PC-3 (cell line): ENCODE data around the gene TGFBR3L. TPM values are rescaled to one million over a fixed set of nuclear protein-coding genes. Genes with fewer than 3 reads are reported as not detected.
A peak's percentile ranks its signal among the peaks of the same experiment; 100 is the strongest.

ENCODE experiments used
- ATAC-seq: fragments of 200-7000 bp; cut with Tn5 transposase; 2 replicates; pipeline ENCODE4 v1.9.1; 2020; ENCODE audit warnings: mild to moderate bottlenecking, moderate library complexity
- BruUV-seq: library from RNA; stranded (reverse); fragments of 400-500 nt; replicated peaks from 2 replicates; lab custom pipeline; 2021; lab: Mats Ljungman, UMichigan
- CTCF ChIA-PET: fragments of 300-600 bp; sonication (Branson Sonifier 250); formaldehyde crosslinking; loops from one replicate; lab custom pipeline; 2022; ENCODE audit warnings: antibody characterized with exemption; lab: Charles Lee
- POLR2A ChIA-PET: fragments of 300-600 bp; sonication (Branson Sonifier 250); formaldehyde crosslinking; loops from one replicate; lab custom pipeline; 2022; ENCODE audit warnings: antibody characterized with exemption; ENCODE audit not compliant: unreplicated experiment; lab: Charles Lee
- DNase-seq: peaks from one replicate; pipeline ENCODE4 v3.0.0-alpha.2; 2015
- H2AFZ ChIP-seq: fragments of 300-600 bp; sonication (generic); 2 replicates; pipeline ENCODE4 v1.6.0; 2016; ENCODE audit warnings: antibody characterized with exemption, low read length
- H3F3A ChIP-seq: fragments of 300-600 bp; sonication (generic); one replicate; pipeline ENCODE4 v1.6.0; 2017; ENCODE audit warnings: antibody characterized with exemption, low read length, control low read depth, mild to moderate bottlenecking; ENCODE audit not compliant: unreplicated experiment
- H3K27ac ChIP-seq: fragments of 300-600 bp; sonication (generic); 2 replicates; pipeline ENCODE4 v1.5.1; 2016; ENCODE audit warnings: mild to moderate bottlenecking, low read length
- H3K27me3 ChIP-seq: fragments of 300-600 bp; sonication (generic); 2 replicates; pipeline ENCODE4 v1.6.1; 2016; ENCODE audit warnings: low read length, mixed read lengths
- H3K36me3 ChIP-seq: fragments of 300-600 bp; sonication (generic); 2 replicates; pipeline ENCODE4 v1.6.1; 2016; ENCODE audit warnings: low read depth, mixed run types, low read length, mixed read lengths
- H3K4me1 ChIP-seq: fragments of 300-600 bp; sonication (generic); 2 replicates; pipeline ENCODE4 v1.5.1; 2016; ENCODE audit warnings: low read length; ENCODE audit not compliant: insufficient read depth
- H3K4me2 ChIP-seq: fragments of 300-600 bp; sonication (generic); 2 replicates; pipeline ENCODE4 v1.6.0; 2016; ENCODE audit warnings: low read length
- H3K4me3 ChIP-seq: fragments of 300-600 bp; sonication (generic); 2 replicates; pipeline ENCODE4 v1.5.1; 2016; ENCODE audit warnings: mild to moderate bottlenecking, low read length, mixed read lengths
- H3K79me2 ChIP-seq: fragments of 300-600 bp; sonication (generic); 2 replicates; pipeline ENCODE4 v1.6.1; 2017; ENCODE audit warnings: low read length, mixed read lengths
- H3K9ac ChIP-seq: fragments of 300-600 bp; sonication (generic); 2 replicates; pipeline ENCODE4 v1.6.0; 2016; ENCODE audit warnings: mild to moderate bottlenecking, low read length
- H3K9me2 ChIP-seq: fragments of 300-600 bp; sonication (generic); replicated peaks from 2 replicates; pipeline ENCODE4 v1.6.1; 2016; ENCODE audit warnings: mixed run types, low read length, mixed read lengths
- H3K9me3 ChIP-seq: fragments of 300-600 bp; sonication (generic); 2 replicates; pipeline ENCODE4 v1.6.1; 2016; ENCODE audit warnings: low read length, mixed read lengths
- H4K20me1 ChIP-seq: fragments of 300-600 bp; sonication (generic); 2 replicates; pipeline ENCODE4 v1.6.1; 2016; ENCODE audit warnings: low read length, mixed read lengths
- EZH2 ChIP-seq: fragments of 300-600 bp; sonication (generic); IDR thresholded peaks from one replicate; pipeline ENCODE4 v1.6.1; 2017; ENCODE audit warnings: antibody characterized with exemption, mild to moderate bottlenecking, low read length; ENCODE audit not compliant: unreplicated experiment
- EZH2phosphoT487 ChIP-seq: fragments of 300-600 bp; sonication (generic); IDR thresholded peaks from 2 replicates; pipeline ENCODE4 v1.6.1; 2018; ENCODE audit warnings: mild to moderate bottlenecking, antibody characterized with exemption, low read length, borderline replicate concordance
- intact Hi-C: fragments of 100-400 bp; cut with micrococcal nuclease; formaldehyde crosslinking; loops from 2 replicates; pipeline ENCODE4 v1.9.0; 2023
- total RNA-seq: library from RNA; depleted of rRNA; stranded (reverse); fragments of >200 nt; gene quantifications from 2 replicates; pipeline ENCODE4 v1.2.3, GENCODE V29; 2014
- TF ChIP-seq, protein P1 (sequence below): fragments of 300-600 bp; sonication (generic); conservative IDR thresholded peaks from 2 replicates; pipeline ENCODE4 v1.5.1; 2017; ENCODE audit warnings: antibody characterized with exemption, low read depth, mild to moderate bottlenecking, low read length

Gene TGFBR3L
- total RNA-seq, 1 experiment from 2014 or later: 10.5 TPM

GRCh38 chr19:7920519-7921301 lies 6.1 kb downstream of the TGFBR3L start:
- POLR2A ChIA-PET: interaction anchor here (0.5 to 1.5 kb wide), 8 partner anchors 8 to 465 kb away, joined by 3 to 26 read pairs (median 7); partner anchors contain the start of genes LRRC8E, MAP2K7 and TIMM44
- intact Hi-C loops: loop anchor here (1.0 to 2.0 kb wide), 2 partner anchors 17 to 52 kb away; partner anchors contain the start of gene MAP2K7
- H3K4me2 ChIP-seq: peak overlapping the region; percentile 89
- no peaks in the 10 kb centered on the region for H3K27me3 ChIP-seq
- peaks cover 38% of the 10 kb centered on the region for H3K4me1 ChIP-seq
- H4K20me1 ChIP-seq: 0 out of 2 replicates have a peak, but pooled peaks cover 4% of the 10 kb centered on the region
- peak overlapping the region; percentile 77 for H3K27ac ChIP-seq
- H3K36me3 ChIP-seq: no peaks in the 10 kb centered on the region; the same call in 1 of the 2 replicates
- TF ChIP-seq EZH2 (no peak), EZH2phosphoT487 (no peak)
- TF ChIP-seq, protein P1, sequence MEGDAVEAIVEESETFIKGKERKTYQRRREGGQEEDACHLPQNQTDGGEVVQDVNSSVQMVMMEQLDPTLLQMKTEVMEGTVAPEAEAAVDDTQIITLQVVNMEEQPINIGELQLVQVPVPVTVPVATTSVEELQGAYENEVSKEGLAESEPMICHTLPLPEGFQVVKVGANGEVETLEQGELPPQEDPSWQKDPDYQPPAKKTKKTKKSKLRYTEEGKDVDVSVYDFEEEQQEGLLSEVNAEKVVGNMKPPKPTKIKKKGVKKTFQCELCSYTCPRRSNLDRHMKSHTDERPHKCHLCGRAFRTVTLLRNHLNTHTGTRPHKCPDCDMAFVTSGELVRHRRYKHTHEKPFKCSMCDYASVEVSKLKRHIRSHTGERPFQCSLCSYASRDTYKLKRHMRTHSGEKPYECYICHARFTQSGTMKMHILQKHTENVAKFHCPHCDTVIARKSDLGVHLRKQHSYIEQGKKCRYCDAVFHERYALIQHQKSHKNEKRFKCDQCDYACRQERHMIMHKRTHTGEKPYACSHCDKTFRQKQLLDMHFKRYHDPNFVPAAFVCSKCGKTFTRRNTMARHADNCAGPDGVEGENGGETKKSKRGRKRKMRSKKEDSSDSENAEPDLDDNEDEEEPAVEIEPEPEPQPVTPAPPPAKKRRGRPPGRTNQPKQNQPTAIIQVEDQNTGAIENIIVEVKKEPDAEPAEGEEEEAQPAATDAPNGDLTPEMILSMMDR: no peak
- BruUV-seq: no TSS peak
- H2AFZ ChIP-seq: peak overlapping the region; percentile 88
- ATAC-seq (peak; percentile 33), DNase-seq (peak; percentile 96)
- CTCF ChIA-PET: interaction anchor here (0.5 to 2.6 kb wide), 8 partner anchors 8 to 398 kb away, joined by 3 to 19 read pairs (median 6); partner anchors contain the start of genes MAP2K7 and TIMM44
- H3K9me2 ChIP-seq: no peaks in the 10 kb centered on the region
- no peaks in the 10 kb centered on the region for H3K9me3 ChIP-seq
- no peaks in the 10 kb centered on the region for H3F3A ChIP-seq
- H3K4me3 ChIP-seq: peak overlapping the region; percentile 87
- H3K9ac ChIP-seq: peak overlapping the region; percentile 67
- H3K79me2 ChIP-seq: peaks cover 9% of the 10 kb centered on the region; the same call in 1 of the 2 replicates

DNA sequence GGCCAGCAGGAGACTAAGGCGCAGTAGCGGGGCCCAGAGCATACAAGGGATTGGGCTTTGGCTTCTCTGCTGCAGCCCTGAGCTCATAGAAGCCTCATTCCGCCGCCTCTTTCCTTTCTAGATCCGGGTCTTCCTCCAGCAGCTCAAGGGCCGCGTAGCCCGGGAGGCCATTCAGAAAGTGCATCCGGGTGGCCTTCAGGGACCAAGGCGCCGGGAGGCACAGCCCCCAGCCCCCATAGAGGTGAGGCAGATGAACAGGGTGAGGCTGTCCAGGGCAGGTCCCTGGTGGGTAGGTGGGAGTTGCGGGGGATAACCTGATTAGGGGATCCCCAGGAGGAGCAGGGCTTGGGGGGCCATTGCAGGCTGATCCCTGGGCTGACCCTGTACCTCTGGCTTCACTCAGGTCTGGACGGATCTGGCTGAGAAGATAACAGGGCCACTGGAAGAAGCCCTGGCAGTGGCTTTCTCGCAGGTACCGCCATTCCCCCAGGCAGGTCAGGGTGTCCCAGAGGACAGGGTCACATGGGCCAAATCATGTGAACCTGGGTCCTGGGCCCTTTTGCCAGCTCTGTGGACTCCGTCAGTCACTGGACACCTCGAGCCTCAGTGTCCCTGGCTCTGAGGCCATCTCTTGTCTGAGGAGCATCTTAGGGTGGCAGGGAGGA lies 6.8 kb downstream of the TGFBR3L start:
- TSS peak; percentile 77 for BruUV-seq
- ATAC-seq: no peak
- H2AFZ ChIP-seq: peak overlapping the region; percentile 88
- H3K36me3 ChIP-seq: no peaks in the 10 kb centered on the region; the same call in 1 of the 2 replicates
- no peak for DNase-seq
- ChIA-PET POLR2A (interaction anchor here (0.5 to 1.5 kb wide), 3 partner anchors 7 to 114 kb away, joined by 3 to 20 read pairs (median 4); no protein-coding TSS in a partner anchor), CTCF (interaction anchor here (0.5 to 2.6 kb wide), 5 partner anchors 7 to 397 kb away, joined by 6 to 19 read pairs (median 14); partner anchors contain the start of genes MAP2K7 and TIMM44)
- peak overlapping the region; percentile 89 for H3K4me2 ChIP-seq
- 0 out of 2 replicates have a peak, but pooled peaks cover 4% of the 10 kb centered on the region for H4K20me1 ChIP-seq
- intact Hi-C loops: loop anchor here (2.0 kb wide), 1 partner anchor 53 kb away; no protein-coding TSS in a partner anchor
- H3K9me2 ChIP-seq: no peaks in the 10 kb centered on the region
- H3K27me3 ChIP-seq: no peaks in the 10 kb centered on the region
- H3F3A ChIP-seq: no peaks in the 10 kb centered on the region
- peaks cover 9% of the 10 kb centered on the region; the same call in 1 of the 2 replicates for H3K79me2 ChIP-seq
- TF ChIP-seq, protein P1: no peak
- no peak for TF ChIP-seq EZH2
- no peak for TF ChIP-seq EZH2phosphoT487
- peak overlapping the region; percentile 69 for H3K4me3 ChIP-seq
- no peaks in the 10 kb centered on the region for H3K9me3 ChIP-seq
- H3K4me1 ChIP-seq: peaks cover 35% of the 10 kb centered on the region
- peak overlapping the region; percentile 55 for H3K9ac ChIP-seq
- peak overlapping the region; percentile 77 for H3K27ac ChIP-seq
